HepG2 (cell line): ENCODE measurements around the gene MEIS1. TPM values are rescaled to one million over a fixed set of nuclear protein-coding genes. Genes with fewer than 3 reads are reported as not detected.

Experiments used
- ATAC-seq: fragments of 200-7000 bp; cut with Tn5 transposase; 3 replicates; pipeline ENCODE4 v1.9.1; 2020; ENCODE audit warnings: mild to moderate bottlenecking, moderate library complexity
- BruUV-seq: library from RNA; stranded (reverse); fragments of 400-500 nt; replicated peaks from 2 replicates; lab custom pipeline; 2021; lab: Mats Ljungman, UMichigan
- CTCF ChIA-PET: fragments of 300-600 bp; formaldehyde crosslinking; extraction: SDS; loops from one replicate; lab custom pipeline; 2021; ENCODE audit warnings: low total read pairs, inconsistent platforms, low intra/inter-chr PET ratio; lab: Yijun Ruan, JAX
- POLR2A ChIA-PET: fragments of 350-600 bp; sonication (Branson Sonifier 250); formaldehyde crosslinking; loops from one replicate; lab custom pipeline; 2020; ENCODE audit warnings: antibody characterized with exemption, inconsistent platforms; lab: Yijun Ruan, JAX
- DNase-seq: peaks from one replicate; pipeline ENCODE4 v3.0.0-alpha.2; 2015; ENCODE audit warnings: low spot score
- FAIRE-seq: peaks from 3 replicates; lab custom pipeline; 2011; peaks lifted over from hg19 to GRCh38; lab: Jason Lieb, UNC
- H2AFZ ChIP-seq: one replicate; pipeline ENCODE4 v1.6.1; 2011; ENCODE audit warnings: low read length, inconsistent platforms
- H3K27ac ChIP-seq: fragments of 300-600 bp; 3 replicates; pipeline ENCODE4 v1.8.0; 2011; ENCODE audit warnings: mixed run types, mild to moderate bottlenecking, mixed read lengths, low read length, inconsistent platforms; ENCODE audit not compliant: insufficient read depth; ENCODE audit errors: extremely low read length
- H3K27me3 ChIP-seq, 2 experiments: fragments of 200-600 bp in 1 of 2; 2 replicates in 1 of 2; 3 replicates in 1 of 2; pipeline versions ENCODE4 v1.6.0 to v1.8.0; 2011; ENCODE audit warnings: low read length in 2 of 2, mild to moderate bottlenecking in 2 of 2, moderate library complexity in 2 of 2, inconsistent platforms in 1 of 2; ENCODE audit not compliant: insufficient read depth in 2 of 2, control insufficient read depth in 1 of 2
- H3K36me3 ChIP-seq, 2 experiments: fragments of 200-600 bp in 1 of 2; replicated peaks in 1 of 2; 2 replicates in 1 of 2; 3 replicates in 1 of 2; pipeline versions ENCODE4 v1.5.1 to v1.8.0; 2011; ENCODE audit warnings: low read length in 2 of 2, inconsistent platforms in 1 of 2; ENCODE audit not compliant: insufficient read depth in 2 of 2, control insufficient read depth in 1 of 2
- H3K4me1 ChIP-seq: 2 replicates; pipeline ENCODE4 v1.5.1; 2012; ENCODE audit warnings: low read length, inconsistent platforms; ENCODE audit not compliant: insufficient read depth
- H3K4me2 ChIP-seq: 2 replicates; pipeline ENCODE4 v1.6.0; 2011; ENCODE audit warnings: low read depth, low read length, inconsistent platforms
- H3K4me3 ChIP-seq, 3 experiments: fragments of 200-600 bp in 1 of 3; sonication (generic), shearing (Covaris generic) in 1 of 3; replicated peaks in 1 of 3; 2 replicates each; pipeline ENCODE4 v1.5.1; 2011 to 2016; ENCODE audit warnings: low read length in 3 of 3, inconsistent platforms in 2 of 3, low read depth in 2 of 3, mild to moderate bottlenecking in 2 of 3, control low read depth in 1 of 3, mixed read lengths in 1 of 3; ENCODE audit not compliant: insufficient read depth in 1 of 3
- H3K79me2 ChIP-seq: one replicate; pipeline ENCODE4 v1.6.1; 2011; ENCODE audit warnings: low read length, inconsistent platforms; ENCODE audit not compliant: insufficient read depth
- H3K9ac ChIP-seq: 2 replicates; pipeline ENCODE4 v1.6.0; 2011; ENCODE audit warnings: mild to moderate bottlenecking, low read depth, low read length, inconsistent platforms; ENCODE audit not compliant: insufficient read depth
- H3K9me3 ChIP-seq: 2 replicates; pipeline ENCODE4 v1.5.1; 2012; ENCODE audit warnings: mild to moderate bottlenecking, low read length
- H4K20me1 ChIP-seq: 2 replicates; pipeline ENCODE4 v1.6.0; 2011; ENCODE audit warnings: inconsistent platforms, mild to moderate bottlenecking, low read length, moderate library complexity; ENCODE audit not compliant: insufficient read depth
- BCL6 ChIP-seq: IDR thresholded peaks from 2 replicates; pipeline ENCODE4 v1.6.1; 2016; ENCODE audit warnings: missing genetic modification reagents, missing compliant biosample characterization
- CBX5 ChIP-seq: sonication (generic); formaldehyde crosslinking; IDR thresholded peaks from 2 replicates; pipeline ENCODE4 v1.4.0; 2020; ENCODE audit warnings: missing genetic modification reagents, borderline replicate concordance
- KLF11 ChIP-seq: IDR thresholded peaks from 2 replicates; pipeline ENCODE4 v1.6.1; 2016; ENCODE audit warnings: missing compliant biosample characterization
- NONO ChIP-seq, 2 experiments: fragments of 450-650 bp in 1 of 2; sonication (generic) in 1 of 2; formaldehyde crosslinking in 1 of 2; IDR thresholded peaks in 1 of 2; conservative IDR thresholded peaks in 1 of 2; 2 replicates each; pipeline versions ENCODE4 v1.6.1 to v1.8.0; 2017 to 2022; ENCODE audit warnings: mild to moderate bottlenecking in 1 of 2, missing genetic modification reagents in 1 of 2, moderate library complexity in 1 of 2
- SALL2 ChIP-seq: sonication (generic); formaldehyde crosslinking; IDR thresholded peaks from 2 replicates; pipeline ENCODE4 v1.8.1; 2023; ENCODE audit warnings: mild to moderate bottlenecking, missing genetic modification reagents, inconsistent platforms
- SNAPC5 ChIP-seq: sonication (generic); formaldehyde crosslinking; IDR thresholded peaks from 2 replicates; pipeline ENCODE4 v1.8.1; 2023; ENCODE audit warnings: mild to moderate bottlenecking, missing genetic modification reagents, borderline replicate concordance
- TAF15 ChIP-seq: fragments of 200-400 bp; formaldehyde crosslinking; IDR thresholded peaks from one replicate; pipeline ENCODE4 v1.6.1; 2018; ENCODE audit warnings: mild to moderate bottlenecking, low read depth, low read length; ENCODE audit not compliant: poor library complexity, severe bottlenecking
- ZFX ChIP-seq: sonication (generic); formaldehyde crosslinking; IDR thresholded peaks from 2 replicates; pipeline ENCODE4 v1.4.0; 2020; ENCODE audit warnings: mild to moderate bottlenecking, low read depth, missing genetic modification reagents, moderate library complexity
- ZKSCAN5 ChIP-seq: sonication (generic); formaldehyde crosslinking; IDR thresholded peaks from 2 replicates; pipeline ENCODE4 v1.5.1; 2020; ENCODE audit warnings: mild to moderate bottlenecking, missing genetic modification reagents
- ZNF562 ChIP-seq: sonication (generic); formaldehyde crosslinking; IDR thresholded peaks from 2 replicates; pipeline ENCODE4 v1.8.0; 2022; ENCODE audit warnings: missing genetic modification reagents, borderline replicate concordance
- ZNF644 ChIP-seq: IDR thresholded peaks from 2 replicates; pipeline ENCODE4 v1.6.1; 2016; ENCODE audit warnings: low read depth
- WGBS: methylation state at CpG from one replicate; pipeline ENCODE4 v1.1.6; 2017; ENCODE audit warnings: low lambda C conversion rate; 5-methylcytosine and 5-hydroxymethylcytosine counted together
- in situ Hi-C: cut with HindIII; loops from 2 replicates; pipeline ENCODE4 v1.10.0; 2017; ENCODE audit warnings: low pct_unique_long_range_greater_than_20kb; ENCODE audit not compliant: extremely low pct_ligation_motif_present
- intact Hi-C: fragments of 100-400 bp; cut with micrococcal nuclease; formaldehyde crosslinking; loops from one replicate; pipeline ENCODE4 v1.10.0; 2022; ENCODE audit not compliant: unreplicated experiment
- polyA plus RNA-seq, 8 experiments: library from polyadenylated mRNA; depleted of rRNA in 3 of 8; stranded (reverse) in 7 of 8; unstranded in 1 of 8; fragments of >200 nt; fragmentation: Illumina TruSeq in 4 of 8; extraction: Trizol in 4 of 8; gene quantifications; 2 replicates each; pipeline versions ENCODE4 v1.2.1 to v1.2.3, GENCODE V29; 2011 to 2016; ENCODE audit warnings: low read depth in 4 of 8, missing spikeins in 1 of 8, mixed read lengths in 1 of 8; ENCODE audit not compliant: insufficient read depth in 1 of 8
- total RNA-seq, 5 experiments: library from RNA; depleted of rRNA; stranded (reverse); fragments of >200 nt; fragmentation: Illumina TruSeq; extraction: Trizol; gene quantifications; 2 replicates each; pipeline ENCODE4 v1.2.3, GENCODE V29; 2016; ENCODE audit warnings: low read depth in 1 of 5

Gene MEIS1
- total and polyA plus RNA-seq, 2 of the 13 experiments (the other 11 are each of a cell fraction or from before 2014, with no cell fraction given), result 3.8 to 6.0 TPM

- POLR2A ChIA-PET, result no interaction called here
- no peak for FAIRE-seq
- ATAC-seq, result no peak
- H3K79me2 ChIP-seq, result no peaks in the 10 kb centered on the region
- no peak overlapping the region for H3K4me3 ChIP-seq
- CTCF ChIA-PET, result no interaction called here
- no peak overlapping the region for H3K9ac ChIP-seq
- no peaks in the 10 kb centered on the region for H3K27me3 ChIP-seq
- no peak for DNase-seq
- H3K4me1 ChIP-seq, result no peaks in the 10 kb centered on the region
- no peaks in the 10 kb centered on the region for H3K9me3 ChIP-seq
- intact Hi-C loops (no loop called here), in situ Hi-C loops (no loop called here)
- no peak for TF ChIP-seq ZFX (CRISPR knock-in tag)
- TF ChIP-seq SALL2 (CRISPR knock-in tag), result no peak
- TF ChIP-seq, all 625 proteins: peak for 0
- Histone ChIP-seq H3K36me3 (no peaks in the 10 kb centered on the region), H4K20me1 (no peaks in the 10 kb centered on the region), H3K4me2 (no peak overlapping the region), H2AFZ (no peak overlapping the region), H3K27ac (no peak overlapping the region)
- no TSS peak for BruUV-seq
- 76% methylated on average over 7 of the region's 7 CpGs for WGBS
Observed at GRCh38 chr2:66456183-66457041, 21.5 kb downstream of the MEIS1 start.

GRCh38 chr2:66457545-66457944 lies 22.6 kb downstream of the MEIS1 start:
- in situ Hi-C loops, result no loop called here
- Histone ChIP-seq H3K79me2 (no peaks in the 10 kb centered on the region), H2AFZ (no peak overlapping the region), H3K4me3 (no peak overlapping the region), H3K4me1 (no peaks in the 10 kb centered on the region), H3K27me3 (no peaks in the 10 kb centered on the region), H4K20me1 (no peaks in the 10 kb centered on the region)
- no peak for FAIRE-seq
- intact Hi-C loops, result no loop called here
- ChIA-PET CTCF (no interaction called here), POLR2A (no interaction called here)
- no TSS peak for BruUV-seq
- TF ChIP-seq ZKSCAN5 (CRISPR knock-in tag) (no peak), ZNF644 (CRISPR knock-in tag) (no peak), BCL6 (CRISPR knock-in tag) (no peak), NONO (IDR thresholded peaks at IDR 0.05) (no peak), NONO (CRISPR knock-in tag; conservative IDR thresholded peaks at IDR 0.05) (no peak), CBX5 (CRISPR knock-in tag) (no peak), TAF15 (no peak), ZNF562 (no peak), SNAPC5 (CRISPR knock-in tag) (no peak), KLF11 (no peak)
- TF ChIP-seq, all 625 proteins: peak for 0
- no peak for ATAC-seq
- WGBS, result 80% methylated on average over 5 of the region's 6 CpGs
- Histone ChIP-seq H3K9ac (no peak overlapping the region), H3K4me2 (no peak overlapping the region), H3K9me3 (no peaks in the 10 kb centered on the region), H3K27ac (no peak overlapping the region), H3K36me3 (no peaks in the 10 kb centered on the region)
- DNase-seq, result no peak
